Panc1 (cell line): Measurements from ENCODE around the gene PARG.

Experiments
- CTCF ChIP-seq: fragments of 450-650 bp; IDR thresholded peaks from 2 replicates; pipeline ENCODE4 v1.5.1; 2017; ENCODE audit warnings: mild to moderate bottlenecking
- REST ChIP-seq, 2 experiments: IDR thresholded peaks; 2 replicates each; pipeline ENCODE4 v1.6.1; 2011 to 2012; ENCODE audit warnings: low read depth in 2 of 2, control low read depth in 1 of 2, low read length in 1 of 2, mild to moderate bottlenecking in 1 of 2, moderate library complexity in 1 of 2; ENCODE audit not compliant: insufficient read depth in 1 of 2
- SIN3A ChIP-seq: IDR thresholded peaks from 2 replicates; pipeline ENCODE4 v1.6.1; 2012; ENCODE audit warnings: low read depth, mild to moderate bottlenecking, low read length, moderate library complexity, borderline replicate concordance; ENCODE audit not compliant: insufficient read depth

DNA sequence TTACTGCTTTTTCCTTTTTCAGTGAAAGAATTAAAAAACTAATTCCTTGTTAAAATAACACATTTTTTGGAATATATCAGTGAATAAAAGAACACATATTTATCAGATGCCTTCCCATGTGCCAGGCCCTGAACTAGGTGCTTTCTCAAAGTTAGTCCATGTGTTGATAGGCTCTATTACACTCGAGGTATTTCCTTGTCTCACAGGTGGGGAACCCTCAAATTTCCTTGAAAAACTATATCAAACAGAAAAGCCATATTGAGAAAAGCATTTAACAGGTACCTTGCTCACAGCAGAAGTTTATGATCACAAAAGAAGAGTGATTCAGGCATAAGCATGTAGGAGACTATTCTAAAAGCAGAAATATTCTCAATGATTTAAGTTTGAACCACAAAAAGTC is 104.1 kb downstream of the PARG start:
- no peak for TF ChIP-seq REST (IDR thresholded peaks at IDR 0.05; ENCODE audit: insufficient read depth in 1 of 2, low read depth in 2 of 2, low read length in 1 of 2)
- TF ChIP-seq SIN3A = no peak
- no peak for TF ChIP-seq CTCF
